ENCODE data around the gene MOK.

- TF ChIP-seq CTCF (IDR thresholded peaks at IDR 0.05) (no peak), POLR2AphosphoS5 (IDR thresholded peaks at IDR 0.05; ENCODE audit: insufficient read depth in 1 of 2, low read depth in 1 of 2) (no peak), POLR2A (IDR thresholded peaks at IDR 0.05) (no peak)
Measured at GRCh38 chr14:102200690-102201352, 104.1 kb downstream of the MOK start.

All from vagina (tissue), 2 donors.